ENCODE results near the gene IGHMBP2. TPM values are rescaled to one million over a fixed set of nuclear protein-coding genes. Genes with fewer than 3 reads are reported as not detected.

IGHMBP2 gene
- total RNA-seq, 1 experiment from 2014 or later: 48.7 TPM

DNA sequence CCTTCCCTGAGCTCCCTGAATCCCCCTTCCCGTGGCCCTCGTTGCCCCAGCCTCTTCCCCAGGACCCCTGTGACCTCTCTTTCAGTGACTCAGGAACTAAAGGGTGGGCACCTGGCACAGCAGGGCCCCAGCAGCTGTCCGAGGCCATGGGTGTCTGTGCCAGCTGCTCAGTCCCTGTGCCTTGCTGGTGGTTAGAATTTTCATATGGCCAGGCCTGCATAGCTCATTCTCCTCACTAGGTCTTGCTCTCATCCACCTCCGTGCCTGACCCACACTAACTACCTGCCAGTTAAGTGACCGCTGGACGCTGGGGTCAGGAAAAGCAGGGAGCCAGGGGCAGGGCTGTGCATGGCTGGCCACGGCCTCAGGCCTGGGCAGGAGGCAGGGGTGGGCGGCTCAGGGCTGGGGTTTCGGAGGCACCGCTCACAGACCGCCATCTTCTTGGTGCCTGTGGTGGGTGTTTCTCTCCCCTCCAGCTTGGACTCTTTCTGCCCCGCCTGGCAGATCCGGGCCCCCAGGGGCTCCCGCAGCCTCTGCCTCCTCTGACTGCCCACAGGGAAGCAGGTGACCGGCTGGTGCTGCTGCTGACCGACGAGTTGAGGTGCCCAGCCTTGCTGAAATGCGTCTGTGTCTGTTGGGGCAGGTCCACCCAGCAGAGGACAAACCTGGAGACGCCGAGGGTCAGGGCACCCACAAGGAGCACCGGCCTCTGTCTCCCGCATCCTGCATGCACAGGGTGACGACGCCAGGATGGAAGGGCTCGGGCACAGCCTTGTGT lies 56.8 kb downstream of the IGHMBP2 start:
- Histone ChIP-seq H3K9me3 (ENCODE audit: low read depth, low read length, poor library complexity, severe bottlenecking) (no peaks in the 10 kb centered on the region), H3K27me3 (replicated peaks; ENCODE audit: insufficient read depth, low read depth, low read length, poor library complexity) (no peaks in the 10 kb centered on the region), H3K27ac (ENCODE audit: low read depth, low read length, poor library complexity, severe bottlenecking) (no peak overlapping the region), H3K4me1 (ENCODE audit: insufficient read depth, low read length, poor library complexity, severe bottlenecking) (no peaks in the 10 kb centered on the region), H3K4me3 (ENCODE audit: low read depth, low read length, poor library complexity, severe bottlenecking) (no peak overlapping the region), H3K36me3 (ENCODE audit: insufficient read depth, low read length, poor library complexity, severe bottlenecking) (no peaks in the 10 kb centered on the region)
- CTCF ChIA-PET: interaction anchor here (0.6 kb wide), 1 partner anchor 8 kb away, joined by 7 read pairs; no protein-coding TSS in a partner anchor
- intact Hi-C loops (cut with micrococcal nuclease; ENCODE audit: unreplicated experiment): no loop called here
- BruUV-seq (replicated peaks): no TSS peak
- no peak for DNase-seq (ENCODE audit: low spot score)
- TF ChIP-seq, protein P1, sequence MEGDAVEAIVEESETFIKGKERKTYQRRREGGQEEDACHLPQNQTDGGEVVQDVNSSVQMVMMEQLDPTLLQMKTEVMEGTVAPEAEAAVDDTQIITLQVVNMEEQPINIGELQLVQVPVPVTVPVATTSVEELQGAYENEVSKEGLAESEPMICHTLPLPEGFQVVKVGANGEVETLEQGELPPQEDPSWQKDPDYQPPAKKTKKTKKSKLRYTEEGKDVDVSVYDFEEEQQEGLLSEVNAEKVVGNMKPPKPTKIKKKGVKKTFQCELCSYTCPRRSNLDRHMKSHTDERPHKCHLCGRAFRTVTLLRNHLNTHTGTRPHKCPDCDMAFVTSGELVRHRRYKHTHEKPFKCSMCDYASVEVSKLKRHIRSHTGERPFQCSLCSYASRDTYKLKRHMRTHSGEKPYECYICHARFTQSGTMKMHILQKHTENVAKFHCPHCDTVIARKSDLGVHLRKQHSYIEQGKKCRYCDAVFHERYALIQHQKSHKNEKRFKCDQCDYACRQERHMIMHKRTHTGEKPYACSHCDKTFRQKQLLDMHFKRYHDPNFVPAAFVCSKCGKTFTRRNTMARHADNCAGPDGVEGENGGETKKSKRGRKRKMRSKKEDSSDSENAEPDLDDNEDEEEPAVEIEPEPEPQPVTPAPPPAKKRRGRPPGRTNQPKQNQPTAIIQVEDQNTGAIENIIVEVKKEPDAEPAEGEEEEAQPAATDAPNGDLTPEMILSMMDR (conservative IDR thresholded peaks at IDR 0.05; ENCODE audit: low read depth, low read length): no peak
- no peak for TF ChIP-seq EZH2 (IDR thresholded peaks at IDR 0.05; ENCODE audit: borderline replicate concordance, low read depth, low read length, poor library complexity, severe bottlenecking)
- POLR2A ChIA-PET (ENCODE audit: low non-redundant PET): no interaction called here

DNA sequence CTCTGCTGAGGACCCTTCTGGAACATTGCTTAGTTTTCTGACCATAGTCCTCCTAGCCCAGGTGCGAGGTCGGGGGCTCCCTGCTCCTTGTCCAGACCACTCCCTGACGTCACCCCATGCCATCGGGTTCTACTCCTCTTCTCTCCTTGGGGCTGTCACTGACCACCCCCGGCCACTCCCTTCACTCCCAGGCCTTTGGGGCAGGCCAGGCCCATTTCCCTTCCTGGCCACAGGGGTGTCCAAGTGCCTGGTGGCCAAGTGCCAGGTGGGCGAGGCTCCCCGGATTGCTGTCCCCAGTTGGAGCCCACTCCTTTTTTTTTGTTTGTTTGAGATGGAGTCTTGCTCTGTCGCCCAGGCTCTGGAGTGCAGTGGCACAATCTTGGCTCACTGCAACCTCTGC lies 57.6 kb downstream of the IGHMBP2 start:
- CTCF ChIA-PET: no interaction called here

DNA sequence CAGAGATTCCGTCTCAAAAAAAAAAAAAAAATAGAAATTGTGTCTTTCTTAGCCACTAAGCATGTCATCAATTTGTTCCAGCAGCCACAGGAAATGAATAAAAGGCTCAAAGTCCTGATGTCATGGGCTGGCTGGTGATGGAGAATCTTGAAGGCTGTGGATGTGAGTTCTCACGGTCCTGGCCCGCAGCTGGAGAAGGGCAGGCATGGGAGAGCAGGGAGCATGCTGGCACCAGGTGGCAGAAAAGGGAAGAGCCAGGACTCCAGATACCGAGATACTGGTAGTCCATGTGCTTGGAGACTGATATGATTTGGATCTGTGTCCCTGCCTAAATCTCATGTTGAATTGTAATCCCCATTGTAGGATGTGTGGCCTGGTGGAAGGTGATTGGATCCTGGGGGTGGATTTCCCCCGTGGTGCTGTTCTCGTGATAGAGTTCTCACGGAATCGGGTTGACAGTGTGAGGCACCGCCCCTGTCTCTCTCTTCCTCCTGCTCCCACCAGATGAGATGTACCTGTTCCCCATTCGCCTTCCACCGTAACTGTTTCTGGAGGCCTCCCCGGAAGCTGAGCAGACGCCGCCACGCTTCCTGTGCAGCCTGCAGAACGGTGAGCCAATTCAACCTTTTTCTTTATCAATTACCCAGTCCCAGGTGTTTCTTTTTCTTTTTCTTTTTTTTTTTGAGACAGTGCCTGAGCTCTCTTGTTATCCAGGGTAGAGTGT lies 59.0 kb downstream of the IGHMBP2 start:
- Histone ChIP-seq H3K9me3 (ENCODE audit: low read depth, low read length, poor library complexity, severe bottlenecking) (no peaks in the 10 kb centered on the region), H3K27me3 (replicated peaks; ENCODE audit: insufficient read depth, low read depth, low read length, poor library complexity) (no peaks in the 10 kb centered on the region), H3K36me3 (ENCODE audit: insufficient read depth, low read length, poor library complexity, severe bottlenecking) (no peaks in the 10 kb centered on the region), H3K27ac (ENCODE audit: low read depth, low read length, poor library complexity, severe bottlenecking) (no peak overlapping the region), H3K4me1 (ENCODE audit: insufficient read depth, low read length, poor library complexity, severe bottlenecking) (no peaks in the 10 kb centered on the region), H3K4me3 (ENCODE audit: low read depth, low read length, poor library complexity, severe bottlenecking) (no peak overlapping the region)
- POLR2A ChIA-PET (ENCODE audit: low non-redundant PET): no interaction called here
- intact Hi-C loops (cut with micrococcal nuclease; ENCODE audit: unreplicated experiment): no loop called here
- TF ChIP-seq, protein P1 (conservative IDR thresholded peaks at IDR 0.05; ENCODE audit: low read depth, low read length): 0 out of 2 replicates have a peak, but pooled peaks have one; percentile 39
- no peak for TF ChIP-seq EZH2 (IDR thresholded peaks at IDR 0.05; ENCODE audit: borderline replicate concordance, low read depth, low read length, poor library complexity, severe bottlenecking)
- BruUV-seq (replicated peaks): no TSS peak
- CTCF ChIA-PET: interaction anchor here (0.7 kb wide), 1 partner anchor 73 kb away, joined by 4 read pairs; no protein-coding TSS in a partner anchor
- peak; percentile 67 for DNase-seq (ENCODE audit: low spot score)

More for the DNA sequence above, 57.6 kb downstream of the IGHMBP2 start:
- no peaks in the 10 kb centered on the region for H3K4me1 ChIP-seq (ENCODE audit: insufficient read depth, low read length, poor library complexity, severe bottlenecking)
- no peaks in the 10 kb centered on the region for H3K9me3 ChIP-seq (ENCODE audit: low read depth, low read length, poor library complexity, severe bottlenecking)
- TF ChIP-seq, protein P1 (conservative IDR thresholded peaks at IDR 0.05; ENCODE audit: low read depth, low read length): no peak
- no peak for TF ChIP-seq EZH2 (IDR thresholded peaks at IDR 0.05; ENCODE audit: borderline replicate concordance, low read depth, low read length, poor library complexity, severe bottlenecking)
- no peak for DNase-seq (ENCODE audit: low spot score)
- H3K27me3 ChIP-seq (replicated peaks; ENCODE audit: insufficient read depth, low read depth, low read length, poor library complexity): no peaks in the 10 kb centered on the region
- intact Hi-C loops (cut with micrococcal nuclease; ENCODE audit: unreplicated experiment): no loop called here
- H3K27ac ChIP-seq (ENCODE audit: low read depth, low read length, poor library complexity, severe bottlenecking): no peak overlapping the region
- POLR2A ChIA-PET (ENCODE audit: low non-redundant PET): no interaction called here
- no peaks in the 10 kb centered on the region for H3K36me3 ChIP-seq (ENCODE audit: insufficient read depth, low read length, poor library complexity, severe bottlenecking)
- no TSS peak for BruUV-seq (replicated peaks)
- H3K4me3 ChIP-seq (ENCODE audit: low read depth, low read length, poor library complexity, severe bottlenecking): no peak overlapping the region
